ENCODE data around the gene IL2RG.

Gene IL2RG

DNA sequence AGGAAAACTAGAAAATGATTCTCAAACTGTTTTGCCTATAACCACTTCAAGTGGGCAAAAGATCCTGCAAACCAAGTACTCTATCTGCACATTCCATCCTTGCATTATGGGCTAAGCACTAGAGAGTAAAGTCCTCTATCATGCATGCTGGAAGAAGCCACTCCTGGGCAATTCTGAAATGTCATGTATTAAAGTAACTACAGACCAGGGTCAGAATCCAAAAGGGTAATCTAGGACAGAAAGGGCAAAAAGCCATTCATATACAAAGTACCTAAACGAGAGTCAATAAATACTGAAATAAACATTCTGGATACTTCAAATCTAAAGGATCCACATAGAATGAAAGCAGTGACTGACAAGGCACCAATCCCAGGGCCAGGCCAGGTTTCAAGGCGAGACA is 44.3 kb downstream of the IL2RG start:
- DNase-seq, result no peak

GRCh38 chrX:71060127-71060526 is 51.2 kb downstream of the IL2RG start:
- no peak for DNase-seq

- no peak for DNase-seq
Observed at GRCh38 chrX:71057848-71058530, 53.4 kb downstream of the IL2RG start.

Measured in stimulated activated CD4-positive, alpha-beta T cell treated with anti-CD3 and anti-CD28 coated beads, Interleukin-2, amount 100 ng/mL, for 24 hours (primary cell).